SK-N-MC (cell line): ENCODE data around the gene NKAIN2.

Source experiments
- EZH2 ChIP-seq: fragments of 200-600 bp; sonication (generic); IDR thresholded peaks from one replicate; pipeline ENCODE4 v1.6.1; 2017; ENCODE audit warnings: antibody characterized with exemption
- FOXP2 ChIP-seq: optimal IDR thresholded peaks from 2 replicates; pipeline ENCODE3; 2011; ENCODE audit warnings: mild to moderate bottlenecking, moderate library complexity; ENCODE audit not compliant: insufficient read depth; ENCODE audit errors: extremely low read length, control extremely low read depth
- POLR2AphosphoS5 ChIP-seq: IDR thresholded peaks from 2 replicates; pipeline ENCODE4 v1.6.1; 2012; ENCODE audit warnings: mild to moderate bottlenecking, low read depth, low read length, borderline replicate concordance

DNA sequence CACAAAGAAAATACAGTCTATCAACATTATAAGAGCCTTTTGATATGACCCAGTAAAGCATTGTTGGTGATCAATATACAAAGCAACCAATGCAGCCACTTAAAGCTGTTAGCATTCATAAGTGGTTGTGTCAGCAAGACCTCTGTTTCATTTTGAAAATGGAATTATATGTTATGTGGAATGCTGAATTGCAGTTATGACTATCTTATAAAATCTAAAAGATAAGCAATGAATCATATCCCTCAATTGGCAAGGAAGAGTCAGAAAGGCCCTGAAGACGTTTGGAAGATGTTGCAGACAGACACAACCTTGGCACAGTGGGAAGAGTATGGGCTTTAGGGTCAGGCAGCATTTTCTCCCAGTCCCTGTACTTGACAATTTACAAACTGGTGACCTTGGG lies 1064.8 kb downstream of the NKAIN2 start:
- TF ChIP-seq EZH2 = no peak
- no peak for TF ChIP-seq POLR2AphosphoS5
- TF ChIP-seq FOXP2 = no peak
